ENCODE measurements around the gene ACOXL.

- TF ChIP-seq CTCF (IDR thresholded peaks at IDR 0.05) (no peak), POLR2A (IDR thresholded peaks at IDR 0.05) (no peak)
These were observed 325.3 kb downstream of the ACOXL start for GRCh38 chr2:111057721-111058120.
